Measurements from ENCODE around the gene FIGN.

GRCh38 chr2:163613266-163613731 lies 122.5 kb downstream of the FIGN start:
- TF ChIP-seq, protein P1, sequence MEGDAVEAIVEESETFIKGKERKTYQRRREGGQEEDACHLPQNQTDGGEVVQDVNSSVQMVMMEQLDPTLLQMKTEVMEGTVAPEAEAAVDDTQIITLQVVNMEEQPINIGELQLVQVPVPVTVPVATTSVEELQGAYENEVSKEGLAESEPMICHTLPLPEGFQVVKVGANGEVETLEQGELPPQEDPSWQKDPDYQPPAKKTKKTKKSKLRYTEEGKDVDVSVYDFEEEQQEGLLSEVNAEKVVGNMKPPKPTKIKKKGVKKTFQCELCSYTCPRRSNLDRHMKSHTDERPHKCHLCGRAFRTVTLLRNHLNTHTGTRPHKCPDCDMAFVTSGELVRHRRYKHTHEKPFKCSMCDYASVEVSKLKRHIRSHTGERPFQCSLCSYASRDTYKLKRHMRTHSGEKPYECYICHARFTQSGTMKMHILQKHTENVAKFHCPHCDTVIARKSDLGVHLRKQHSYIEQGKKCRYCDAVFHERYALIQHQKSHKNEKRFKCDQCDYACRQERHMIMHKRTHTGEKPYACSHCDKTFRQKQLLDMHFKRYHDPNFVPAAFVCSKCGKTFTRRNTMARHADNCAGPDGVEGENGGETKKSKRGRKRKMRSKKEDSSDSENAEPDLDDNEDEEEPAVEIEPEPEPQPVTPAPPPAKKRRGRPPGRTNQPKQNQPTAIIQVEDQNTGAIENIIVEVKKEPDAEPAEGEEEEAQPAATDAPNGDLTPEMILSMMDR (conservative IDR thresholded peaks at IDR 0.05; ENCODE audit: low read depth, low read length) = no peak
- no peak for TF ChIP-seq POLR2A (IDR thresholded peaks at IDR 0.05; ENCODE audit: low read depth, low read length)
- no peak for TF ChIP-seq FOS (IDR thresholded peaks at IDR 0.05; ENCODE audit: low read depth, low read length)
- TF ChIP-seq, protein P2, sequence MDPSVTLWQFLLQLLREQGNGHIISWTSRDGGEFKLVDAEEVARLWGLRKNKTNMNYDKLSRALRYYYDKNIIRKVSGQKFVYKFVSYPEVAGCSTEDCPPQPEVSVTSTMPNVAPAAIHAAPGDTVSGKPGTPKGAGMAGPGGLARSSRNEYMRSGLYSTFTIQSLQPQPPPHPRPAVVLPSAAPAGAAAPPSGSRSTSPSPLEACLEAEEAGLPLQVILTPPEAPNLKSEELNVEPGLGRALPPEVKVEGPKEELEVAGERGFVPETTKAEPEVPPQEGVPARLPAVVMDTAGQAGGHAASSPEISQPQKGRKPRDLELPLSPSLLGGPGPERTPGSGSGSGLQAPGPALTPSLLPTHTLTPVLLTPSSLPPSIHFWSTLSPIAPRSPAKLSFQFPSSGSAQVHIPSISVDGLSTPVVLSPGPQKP (IDR thresholded peaks at IDR 0.05; ENCODE audit: borderline replicate concordance, low read depth, low read length) = no peak
- TF ChIP-seq SMC3 (IDR thresholded peaks at IDR 0.05; ENCODE audit: low read depth, low read length) = no peak
- no peak for TF ChIP-seq RFX5 (IDR thresholded peaks at IDR 0.05; ENCODE audit: low read depth, low read length)
- TF ChIP-seq RCOR1 (IDR thresholded peaks at IDR 0.05; ENCODE audit: insufficient replicate concordance, low read length) = no peak
- TF ChIP-seq RAD21 (IDR thresholded peaks at IDR 0.05; ENCODE audit: low read length) = no peak
- TF ChIP-seq CHD1 (IDR thresholded peaks at IDR 0.05; ENCODE audit: low read depth, low read length) = no peak
- TF ChIP-seq, protein P3, sequence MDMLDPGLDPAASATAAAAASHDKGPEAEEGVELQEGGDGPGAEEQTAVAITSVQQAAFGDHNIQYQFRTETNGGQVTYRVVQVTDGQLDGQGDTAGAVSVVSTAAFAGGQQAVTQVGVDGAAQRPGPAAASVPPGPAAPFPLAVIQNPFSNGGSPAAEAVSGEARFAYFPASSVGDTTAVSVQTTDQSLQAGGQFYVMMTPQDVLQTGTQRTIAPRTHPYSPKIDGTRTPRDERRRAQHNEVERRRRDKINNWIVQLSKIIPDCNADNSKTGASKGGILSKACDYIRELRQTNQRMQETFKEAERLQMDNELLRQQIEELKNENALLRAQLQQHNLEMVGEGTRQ (IDR thresholded peaks at IDR 0.05; ENCODE audit: low read depth, low read length) = no peak
- TF ChIP-seq MAZ (IDR thresholded peaks at IDR 0.05; ENCODE audit: borderline replicate concordance, low read depth, low read length) = no peak

Measured in IMR-90 (cell line).